GM12878 (cell line): ENCODE data around the gene PALD1. TPM values are rescaled to one million over a fixed set of nuclear protein-coding genes. Genes with fewer than 3 reads are reported as not detected.
"Not testable (repeated sequence)": the region's sequence is repeated elsewhere in the genome, so short reads cannot be mapped to it uniquely, and the experiment has no call there.

ENCODE experiments used
- ATAC-seq: fragments of 200-7000 bp; cut with Tn5 transposase; 3 replicates; pipeline ENCODE4 v1.9.1; 2020; ENCODE audit warnings: mild to moderate bottlenecking, moderate library complexity
- BruUV-seq: library from RNA; stranded (reverse); fragments of 400-500 nt; replicated peaks from 2 replicates; lab custom pipeline; 2021; lab: Mats Ljungman, UMichigan
- CTCF ChIA-PET: fragments of 300-600 bp; sonication (Branson Sonifier 250); formaldehyde crosslinking; extraction: SDS; loops from one replicate; lab custom pipeline; 2021; ENCODE audit warnings: inconsistent platforms; lab: Yijun Ruan, JAX
- POLR2A ChIA-PET: fragments of 350-600 bp; formaldehyde crosslinking; extraction: SDS; loops from one replicate; lab custom pipeline; 2021; ENCODE audit warnings: inconsistent platforms; lab: Charles Lee
- RAD21 ChIA-PET: fragments of 300-600 bp; sonication (Branson Sonifier 250); formaldehyde crosslinking; loops from one replicate; lab custom pipeline; 2023; ENCODE audit warnings: antibody characterized with exemption; ENCODE audit not compliant: unreplicated experiment; lab: Charles Lee
- SMC1A ChIA-PET: fragments of 300-600 bp; sonication (Branson Sonifier 250); formaldehyde crosslinking; loops from one replicate; lab custom pipeline; 2023; ENCODE audit not compliant: unreplicated experiment, uncharacterized antibody; lab: Charles Lee
- DNase-seq: peaks from one replicate; pipeline ENCODE4 v3.0.0-alpha.2; 2011; ENCODE audit warnings: low read depth, low spot score
- FAIRE-seq: peaks from 3 replicates; lab custom pipeline; 2011; peaks lifted over from hg19 to GRCh38; lab: Jason Lieb, UNC
- H2AFZ ChIP-seq: 2 replicates; pipeline ENCODE4 v1.6.0; 2011; ENCODE audit warnings: low read depth, low read length, control low read depth; ENCODE audit not compliant: control insufficient read depth
- H3K27ac ChIP-seq: 2 replicates; pipeline ENCODE4 v1.5.1; 2011; ENCODE audit warnings: control low read depth; ENCODE audit not compliant: control insufficient read depth, insufficient read depth
- H3K27me3 ChIP-seq, 2 experiments: replicated peaks in 1 of 2; 2 replicates each; pipeline versions ENCODE4 v1.6.0 to v1.6.1; 2011; ENCODE audit warnings: low read length in 1 of 2; ENCODE audit not compliant: control insufficient read depth in 2 of 2, insufficient read depth in 2 of 2
- H3K36me3 ChIP-seq, 2 experiments: 2 replicates each; pipeline ENCODE4 v1.5.1; 2011; ENCODE audit warnings: low read length in 1 of 2; ENCODE audit not compliant: control insufficient read depth in 2 of 2, insufficient read depth in 2 of 2
- H3K4me1 ChIP-seq: 2 replicates; pipeline ENCODE4 v1.6.1; 2011; ENCODE audit warnings: mild to moderate bottlenecking, low read length, moderate library complexity, mixed read lengths; ENCODE audit not compliant: control insufficient read depth, insufficient read depth
- H3K4me2 ChIP-seq: 2 replicates; pipeline ENCODE4 v1.6.0; 2011; ENCODE audit warnings: control low read depth; ENCODE audit not compliant: control insufficient read depth, insufficient read depth
- H3K4me3 ChIP-seq: fragments of 200-600 bp; sonication (generic); 2 replicates; pipeline ENCODE4 v1.5.1; 2016
- H3K79me2 ChIP-seq: 2 replicates; pipeline ENCODE4 v1.6.0; 2011; ENCODE audit warnings: low read length; ENCODE audit not compliant: control insufficient read depth, insufficient read depth
- H3K9ac ChIP-seq: 2 replicates; pipeline ENCODE4 v1.8.0; 2011; ENCODE audit warnings: low read length, control low read depth, mixed read lengths; ENCODE audit not compliant: control insufficient read depth, insufficient read depth
- H3K9me3 ChIP-seq: replicated peaks from 3 replicates; pipeline ENCODE4 v1.5.1; 2011; ENCODE audit warnings: mild to moderate bottlenecking, low read length; ENCODE audit not compliant: control insufficient read depth, insufficient read depth
- H4K20me1 ChIP-seq: 2 replicates; pipeline ENCODE4 v1.6.0; 2011; ENCODE audit not compliant: control insufficient read depth, insufficient read depth
- MLLT1 ChIP-seq: fragments of 450-650 bp; IDR thresholded peaks from 2 replicates; pipeline ENCODE4 v1.6.1; 2016; ENCODE audit warnings: mild to moderate bottlenecking
- NFYB ChIP-seq: IDR thresholded peaks from 2 replicates; pipeline ENCODE4 v1.6.1; 2011; ENCODE audit warnings: low read depth, mild to moderate bottlenecking, low read length, improper control_type of control experiment, moderate library complexity; ENCODE audit not compliant: insufficient read depth
- TBL1XR1 ChIP-seq: IDR thresholded peaks from 2 replicates; pipeline ENCODE4 v1.6.1; 2012; ENCODE audit warnings: low read depth, low read length, improper control_type of control experiment
- USF1 ChIP-seq: IDR thresholded peaks from 2 replicates; pipeline ENCODE4 v1.6.1; 2011; ENCODE audit warnings: borderline replicate concordance, low read depth, mild to moderate bottlenecking, moderate library complexity, mixed read lengths, low read length; ENCODE audit not compliant: insufficient read depth; ENCODE audit errors: extremely low read length
- ZNF384 ChIP-seq: IDR thresholded peaks from 2 replicates; pipeline ENCODE4 v1.6.1; 2012; ENCODE audit warnings: low read depth, mild to moderate bottlenecking, low read length, improper control_type of control experiment, borderline replicate concordance
- WGBS: methylation state at CpG from one replicate; pipeline ENCODE4 v1.1.6; 2016; ENCODE audit warnings: low lambda C conversion rate; ENCODE audit not compliant: insufficient replicate concordance, insufficient coverage; ENCODE audit errors: missing lambda C conversion rate; 5-methylcytosine and 5-hydroxymethylcytosine counted together
- in situ Hi-C: fragments of 300-500 bp; cut with MboI; formaldehyde crosslinking; loops from 9 replicates; pipeline ENCODE4 v1.14.3; 2018; ENCODE audit warnings: mixed read lengths
- intact Hi-C: fragments of 100-400 bp; cut with micrococcal nuclease; formaldehyde crosslinking; loops from one replicate; pipeline ENCODE4 v1.14.2; 2022; ENCODE audit not compliant: unreplicated experiment
- polyA plus RNA-seq, 11 experiments: library from polyadenylated mRNA; depleted of rRNA in 4 of 11; unstranded in 6 of 11; stranded (reverse) in 5 of 11; fragments of >200 nt; fragmentation: Nextera tagmentation in 4 of 11; fragmentation: Illumina TruSeq in 1 of 11; extraction: Ambion mirVana in 4 of 11; extraction: Trizol in 1 of 11; gene quantifications; 1 replicate in 1 of 11; 2 replicates in 10 of 11; pipeline versions ENCODE4 v1.2.1 to v1.2.3, GENCODE V29; 2011 to 2016; ENCODE audit warnings: inconsistent platforms in 2 of 11, missing spikeins in 2 of 11, low read depth in 1 of 11
- total RNA-seq, 4 experiments: library from RNA; depleted of rRNA in 3 of 4; stranded (reverse); fragments of >200 nt in 3 of 4; fragmentation: Illumina TruSeq in 1 of 4; extraction: Trizol in 1 of 4; gene quantifications; 2 replicates each; pipeline versions ENCODE4 v1.2.1 to v1.2.3, GENCODE V29; 2013 to 2021

Gene PALD1
- total and polyA plus RNA-seq, 10 of the 15 experiments (the other 5 are each of a cell fraction or from before 2014, with no cell fraction given): 0.43 to 20.9 (median 9.0) TPM

DNA sequence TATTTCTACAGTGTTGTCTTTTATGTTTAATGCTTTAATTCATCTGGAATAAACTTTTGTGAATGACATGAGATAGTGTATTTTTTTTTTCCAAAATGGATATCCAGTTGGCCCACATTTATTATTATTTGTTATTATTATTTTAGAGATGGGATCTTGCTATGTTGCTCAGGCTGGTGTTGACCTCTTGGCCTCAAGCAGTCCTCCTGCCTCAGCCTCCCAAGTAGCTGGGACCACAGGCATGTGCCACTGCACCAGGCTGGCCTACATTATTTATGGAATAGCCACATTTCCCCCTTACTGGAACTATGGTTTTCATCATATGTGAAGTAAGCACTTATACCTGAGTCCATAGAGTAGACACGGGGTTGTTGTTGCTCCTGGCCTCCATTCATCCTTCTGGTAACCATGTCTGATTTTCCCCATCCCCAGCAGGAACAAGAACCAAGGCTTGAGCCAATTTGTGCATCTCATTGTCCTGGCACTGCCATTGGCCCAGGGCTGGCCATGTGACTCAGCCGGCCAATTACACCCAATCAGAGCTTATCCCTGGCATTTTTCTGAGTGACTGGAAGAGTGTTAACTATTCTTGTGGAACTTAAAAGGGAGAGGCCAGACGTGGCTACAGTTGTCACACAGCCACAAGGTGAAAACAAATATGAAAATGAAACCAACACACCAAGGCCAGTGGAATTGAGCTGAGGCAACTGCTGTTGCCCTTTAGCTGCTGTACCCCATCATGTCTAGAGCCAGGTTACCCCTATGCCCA lies 100.9 kb downstream of the PALD1 start (continued):
- TF ChIP-seq NFYB (peak; percentile 87), MLLT1 (no peak), ZNF384 (no peak), TBL1XR1 (no peak), USF1 (peak; percentile 82)

- CTCF ChIA-PET, H3K27ac ChIP-seq, H3K36me3 ChIP-seq, H4K20me1 ChIP-seq, intact Hi-C loops, H2AFZ ChIP-seq, H3K4me3 ChIP-seq, ATAC-seq, H3K9ac ChIP-seq, in situ Hi-C loops, SMC1A ChIA-PET, FAIRE-seq, POLR2A ChIA-PET, H3K9me3 ChIP-seq, DNase-seq, H3K79me2 ChIP-seq, H3K4me2 ChIP-seq, BruUV-seq, H3K27me3 ChIP-seq: not testable (repeated sequence)
- 90% methylated on average over 5 of the region's 5 CpGs for WGBS
- H3K4me1 ChIP-seq: peaks cover 38% of the 10 kb centered on the region
- RAD21 ChIA-PET: interaction anchor here (0.7 kb wide), 1 partner anchor 57 kb away, joined by 3 read pairs; no protein-coding TSS in a partner anchor
Measured at GRCh38 chr10:70581176-70581575, 102.6 kb downstream of the PALD1 start.
